GM20431 (cell line): ENCODE data around the gene CGB3.
"Not testable (repeated sequence)": the region's sequence is repeated elsewhere in the genome, so short reads cannot be mapped to it uniquely, and the experiment has no call there.

Experiments
- in situ Hi-C: fragments of 300-500 bp; cut with MseI, MboI; formaldehyde crosslinking; loops from one replicate; pipeline ENCODE4 v1.15.0; 2020; ENCODE audit warnings: low sequenced_read_pairs; ENCODE audit not compliant: unreplicated experiment

CGB3 gene

GRCh38 chr19:49024233-49024632, at the start of gene CGB3:
Gene CGB3, minus strand, starts transcription at chr19:49024333. Its CDS starts 362 bp downstream, at chr19:49023971.
- in situ Hi-C loops, result not testable (repeated sequence)

- in situ Hi-C loops, result no loop called here
These were observed 47.9 kb upstream of the CGB3 start for GRCh38 chr19:49071860-49072547.

GRCh38 chr19:49070416-49070815, 46.3 kb upstream of the CGB3 start:
- in situ Hi-C loops, result no loop called here

- in situ Hi-C loops, result no loop called here
These were observed 44.9 kb upstream of the CGB3 start for GRCh38 chr19:49069026-49069425.

GRCh38 chr19:49067554-49067953, 43.4 kb upstream of the CGB3 start:
- in situ Hi-C loops, result no loop called here

GRCh38 chr19:49065905-49066512, 41.9 kb upstream of the CGB3 start:
- in situ Hi-C loops, result no loop called here

GRCh38 chr19:49064768-49065611, 40.9 kb upstream of the CGB3 start, which contains the start of gene NTF4:
Gene NTF4, minus strand, starts transcription at chr19:49064818. Its CDS starts 2,821 bp downstream, at chr19:49061997.
- in situ Hi-C loops, result no loop called here

- in situ Hi-C loops, result no loop called here
These were observed 40.0 kb upstream of the CGB3 start for GRCh38 chr19:49064029-49064629.

- in situ Hi-C loops, result no loop called here
These were observed 37.3 kb upstream of the CGB3 start for GRCh38 chr19:49061445-49061844.

GRCh38 chr19:49061000-49061399, 36.9 kb upstream of the CGB3 start:
- in situ Hi-C loops, result no loop called here

- in situ Hi-C loops, result no loop called here
These were observed 34.9 kb upstream of the CGB3 start for GRCh38 chr19:49059053-49059452.

GRCh38 chr19:49058562-49058961, 34.4 kb upstream of the CGB3 start:
- in situ Hi-C loops, result no loop called here

GRCh38 chr19:49057636-49058234, 33.6 kb upstream of the CGB3 start, which contains the start of gene CGB7:
Gene CGB7, minus strand, starts transcription at chr19:49057749. Its CDS starts 2,374 bp downstream, at chr19:49055375.
- in situ Hi-C loops, result no loop called here

GRCh38 chr19:49056902-49057596, 32.9 kb upstream of the CGB3 start:
- in situ Hi-C loops, result not testable (repeated sequence)

- in situ Hi-C loops, result no loop called here
These were observed 32.2 kb upstream of the CGB3 start for GRCh38 chr19:49056101-49056901.

GRCh38 chr19:49050376-49051033, 26.4 kb upstream of the CGB3 start:
- in situ Hi-C loops, result not testable (repeated sequence)

- in situ Hi-C loops, result not testable (repeated sequence)
These were observed 25.7 kb upstream of the CGB3 start for GRCh38 chr19:49049834-49050233.

GRCh38 chr19:49049011-49049410, 24.9 kb upstream of the CGB3 start, which contains the start of gene CGB8:
Gene CGB8, minus strand, starts transcription at chr19:49049111. Its CDS starts 372 bp downstream, at chr19:49048739.
- in situ Hi-C loops, result not testable (repeated sequence)
